Panc1 (cell line): Measurements from ENCODE around the gene EEF1A2. TPM values are rescaled to one million over a fixed set of nuclear protein-coding genes. Genes with fewer than 3 reads are reported as not detected.

Source experiments
- ATAC-seq: fragments of 200-7000 bp; cut with Tn5 transposase; 2 replicates; pipeline ENCODE4 v1.9.1; 2020; ENCODE audit warnings: mild to moderate bottlenecking, moderate library complexity
- BruUV-seq: library from RNA; stranded (reverse); fragments of 400-500 nt; replicated peaks from 2 replicates; lab custom pipeline; 2021; lab: Mats Ljungman, UMichigan
- CTCF ChIA-PET: fragments of 300-600 bp; sonication (Branson Sonifier 250); formaldehyde crosslinking; loops from one replicate; lab custom pipeline; 2022; ENCODE audit warnings: antibody characterized with exemption; lab: Charles Lee
- POLR2A ChIA-PET: fragments of 300-600 bp; sonication (Branson Sonifier 250); formaldehyde crosslinking; loops from one replicate; lab custom pipeline; 2022; ENCODE audit warnings: antibody characterized with exemption; lab: Charles Lee
- DNase-seq: peaks from one replicate; pipeline ENCODE4 v3.0.0-alpha.2; 2010; ENCODE audit warnings: low read depth, low spot score
- H3K27ac ChIP-seq: 2 replicates; pipeline ENCODE4 v1.5.1; 2011; ENCODE audit warnings: mild to moderate bottlenecking, low read length, inconsistent platforms
- H3K27me3 ChIP-seq: fragments of 200-500 bp; sonication (Bioruptor generic); 2 replicates; pipeline ENCODE4 v1.6.0; 2014; ENCODE audit warnings: low read length, inconsistent platforms; ENCODE audit not compliant: control insufficient read depth, insufficient read depth
- H3K36me3 ChIP-seq: fragments of 200-500 bp; sonication (Bioruptor generic); 2 replicates; pipeline ENCODE4 v1.5.1; 2014; ENCODE audit warnings: inconsistent platforms, mild to moderate bottlenecking, low read length, moderate library complexity; ENCODE audit not compliant: control insufficient read depth, insufficient read depth
- H3K4me1 ChIP-seq: 2 replicates; pipeline ENCODE4 v1.5.1; 2011; ENCODE audit warnings: inconsistent platforms, mild to moderate bottlenecking, low read length, moderate library complexity; ENCODE audit not compliant: control insufficient read depth, insufficient read depth
- H3K4me3 ChIP-seq, 2 experiments: 2 replicates each; pipeline ENCODE4 v1.5.1; 2011 to 2012; ENCODE audit warnings: low read depth in 2 of 2, low read length in 2 of 2, mild to moderate bottlenecking in 2 of 2, inconsistent platforms in 1 of 2, moderate library complexity in 1 of 2
- H3K9me3 ChIP-seq: fragments of 200-500 bp; sonication (Bioruptor generic); 2 replicates; pipeline ENCODE4 v1.5.1; 2014; ENCODE audit warnings: low read depth, mild to moderate bottlenecking, inconsistent platforms, low read length, moderate library complexity; ENCODE audit not compliant: control insufficient read depth, insufficient read depth
- CTCF ChIP-seq: fragments of 450-650 bp; IDR thresholded peaks from 2 replicates; pipeline ENCODE4 v1.5.1; 2017; ENCODE audit warnings: mild to moderate bottlenecking
- POLR2AphosphoS5 ChIP-seq: IDR thresholded peaks from 2 replicates; pipeline ENCODE4 v1.6.1; 2012; ENCODE audit warnings: mild to moderate bottlenecking, low read depth, low read length, moderate library complexity
- REST ChIP-seq, 2 experiments: IDR thresholded peaks; 2 replicates each; pipeline ENCODE4 v1.6.1; 2011 to 2012; ENCODE audit warnings: low read depth in 2 of 2, control low read depth in 1 of 2, low read length in 1 of 2, mild to moderate bottlenecking in 1 of 2, moderate library complexity in 1 of 2; ENCODE audit not compliant: insufficient read depth in 1 of 2
- SIN3A ChIP-seq: IDR thresholded peaks from 2 replicates; pipeline ENCODE4 v1.6.1; 2012; ENCODE audit warnings: low read depth, mild to moderate bottlenecking, low read length, moderate library complexity, borderline replicate concordance; ENCODE audit not compliant: insufficient read depth
- TCF7L2 ChIP-seq: IDR thresholded peaks from 2 replicates; pipeline ENCODE4 v1.6.1; 2011; ENCODE audit warnings: mild to moderate bottlenecking, low read depth, low read length, inconsistent platforms
- in situ Hi-C: cut with HindIII; loops from 2 replicates; pipeline ENCODE4 v1.10.0; 2016; ENCODE audit warnings: low sequenced_read_pairs, low pct_unique_long_range_greater_than_20kb
- intact Hi-C: fragments of 100-400 bp; cut with micrococcal nuclease; formaldehyde crosslinking; loops from one replicate; pipeline ENCODE4 v1.10.0; 2022; ENCODE audit not compliant: unreplicated experiment
- total RNA-seq: library from RNA; stranded (reverse); gene quantifications from one replicate; pipeline ENCODE4 v1.2.1, GENCODE V29; 2021; ENCODE audit not compliant: unreplicated experiment

Gene EEF1A2
- total RNA-seq, 1 experiment from 2014 or later: 178 TPM

- Histone ChIP-seq H3K4me3 (peak overlapping the region; percentile 79 to 80), H3K9me3 (no peaks in the 10 kb centered on the region), H3K27ac (peak overlapping the region; percentile 77), H3K4me1 (peaks cover 7% of the 10 kb centered on the region), H3K36me3 (peaks cover 4% of the 10 kb centered on the region; the same call in 1 of the 2 replicates), H3K27me3 (no peaks in the 10 kb centered on the region)
- TF ChIP-seq CTCF: no peak
- no peak for TF ChIP-seq POLR2AphosphoS5
- TF ChIP-seq SIN3A: no peak
- no peak for TF ChIP-seq REST (IDR thresholded peaks at IDR 0.05; ENCODE audit: insufficient read depth in 1 of 2, low read depth in 2 of 2, low read length in 1 of 2)
- POLR2A ChIA-PET: interaction anchor here (0.6 to 1.9 kb wide), 3 partner anchors 10 to 33 kb away, joined by 3 to 5 read pairs (median 4); partner anchors contain the start of gene PTK6
- CTCF ChIA-PET: interaction anchor here (0.6 to 1.5 kb wide), 3 partner anchors 16 to 86 kb away, joined by 7 to 10 read pairs (median 9); partner anchors contain the start of gene PTK6
- ATAC-seq: no peak
- no peak for DNase-seq
- no TSS peak for BruUV-seq
- intact Hi-C loops (no loop called here), in situ Hi-C loops (no loop called here)
Measured at GRCh38 chr20:63521602-63522001, 22.7 kb upstream of the EEF1A2 start.

GRCh38 chr20:63520934-63521601 is 22.2 kb upstream of the EEF1A2 start:
- H3K36me3 ChIP-seq: peaks cover 4% of the 10 kb centered on the region; the same call in 1 of the 2 replicates
- in situ Hi-C loops: no loop called here
- CTCF ChIA-PET: interaction anchor here (0.6 to 1.5 kb wide), 3 partner anchors 16 to 85 kb away, joined by 7 to 10 read pairs (median 9); partner anchors contain the start of gene PTK6

More at GRCh38 chr20:63520934-63521601, 22.2 kb upstream of the EEF1A2 start:
- intact Hi-C loops: no loop called here
- Histone ChIP-seq H3K27me3 (no peaks in the 10 kb centered on the region), H3K4me3 (peak overlapping the region; percentile 79 to 80), H3K27ac (peak overlapping the region; percentile 77), H3K9me3 (no peaks in the 10 kb centered on the region), H3K4me1 (peaks cover 7% of the 10 kb centered on the region)
- TSS peak; percentile 79 for BruUV-seq
- ATAC-seq: peak; percentile 75
- TF ChIP-seq TCF7L2 (peak; percentile 63; the same call in 1 of the 2 replicates), SIN3A (no peak), POLR2AphosphoS5 (0 out of 2 replicates have a peak, but pooled peaks have one; percentile 8), CTCF (no peak; the same call in 1 of the 2 replicates), REST (IDR thresholded peaks at IDR 0.05; ENCODE audit: insufficient read depth in 1 of 2, low read depth in 2 of 2, low read length in 1 of 2) (no peak)
- POLR2A ChIA-PET: interaction anchor here (0.6 to 1.9 kb wide), 3 partner anchors 11 to 34 kb away, joined by 3 to 5 read pairs (median 4); partner anchors contain the start of gene PTK6
- DNase-seq: no peak
